HepG2 (cell line): ENCODE data around the gene SPANXD. TPM values are rescaled to one million over a fixed set of nuclear protein-coding genes. Genes with fewer than 3 reads are reported as not detected.

ENCODE experiments used
- ATAC-seq: fragments of 200-7000 bp; cut with Tn5 transposase; 3 replicates; pipeline ENCODE4 v1.9.1; 2020; ENCODE audit warnings: mild to moderate bottlenecking, moderate library complexity
- BruUV-seq: library from RNA; stranded (reverse); fragments of 400-500 nt; replicated peaks from 2 replicates; lab custom pipeline; 2021; lab: Mats Ljungman, UMichigan
- CTCF ChIA-PET: fragments of 300-600 bp; formaldehyde crosslinking; extraction: SDS; loops from one replicate; lab custom pipeline; 2021; ENCODE audit warnings: low total read pairs, inconsistent platforms, low intra/inter-chr PET ratio; lab: Yijun Ruan, JAX
- POLR2A ChIA-PET: fragments of 350-600 bp; sonication (Branson Sonifier 250); formaldehyde crosslinking; loops from one replicate; lab custom pipeline; 2020; ENCODE audit warnings: antibody characterized with exemption, inconsistent platforms; lab: Yijun Ruan, JAX
- DNase-seq: peaks from one replicate; pipeline ENCODE4 v3.0.0-alpha.2; 2015; ENCODE audit warnings: low spot score
- FAIRE-seq: peaks from 3 replicates; lab custom pipeline; 2011; peaks lifted over from hg19 to GRCh38; lab: Jason Lieb, UNC
- H2AFZ ChIP-seq: one replicate; pipeline ENCODE4 v1.6.1; 2011; ENCODE audit warnings: low read length, inconsistent platforms
- H3K27ac ChIP-seq: fragments of 300-600 bp; 3 replicates; pipeline ENCODE4 v1.8.0; 2011; ENCODE audit warnings: mixed run types, mild to moderate bottlenecking, mixed read lengths, low read length, inconsistent platforms; ENCODE audit not compliant: insufficient read depth; ENCODE audit errors: extremely low read length
- H3K27me3 ChIP-seq, 2 experiments: fragments of 200-600 bp in 1 of 2; 2 replicates in 1 of 2; 3 replicates in 1 of 2; pipeline versions ENCODE4 v1.6.0 to v1.8.0; 2011; ENCODE audit warnings: low read length in 2 of 2, mild to moderate bottlenecking in 2 of 2, moderate library complexity in 2 of 2, inconsistent platforms in 1 of 2; ENCODE audit not compliant: insufficient read depth in 2 of 2, control insufficient read depth in 1 of 2
- H3K36me3 ChIP-seq, 2 experiments: fragments of 200-600 bp in 1 of 2; replicated peaks in 1 of 2; 2 replicates in 1 of 2; 3 replicates in 1 of 2; pipeline versions ENCODE4 v1.5.1 to v1.8.0; 2011; ENCODE audit warnings: low read length in 2 of 2, inconsistent platforms in 1 of 2; ENCODE audit not compliant: insufficient read depth in 2 of 2, control insufficient read depth in 1 of 2
- H3K4me1 ChIP-seq: 2 replicates; pipeline ENCODE4 v1.5.1; 2012; ENCODE audit warnings: low read length, inconsistent platforms; ENCODE audit not compliant: insufficient read depth
- H3K4me2 ChIP-seq: 2 replicates; pipeline ENCODE4 v1.6.0; 2011; ENCODE audit warnings: low read depth, low read length, inconsistent platforms
- H3K4me3 ChIP-seq, 3 experiments: fragments of 200-600 bp in 1 of 3; sonication (generic), shearing (Covaris generic) in 1 of 3; replicated peaks in 1 of 3; 2 replicates each; pipeline ENCODE4 v1.5.1; 2011 to 2016; ENCODE audit warnings: low read length in 3 of 3, inconsistent platforms in 2 of 3, low read depth in 2 of 3, mild to moderate bottlenecking in 2 of 3, control low read depth in 1 of 3, mixed read lengths in 1 of 3; ENCODE audit not compliant: insufficient read depth in 1 of 3
- H3K79me2 ChIP-seq: one replicate; pipeline ENCODE4 v1.6.1; 2011; ENCODE audit warnings: low read length, inconsistent platforms; ENCODE audit not compliant: insufficient read depth
- H3K9ac ChIP-seq: 2 replicates; pipeline ENCODE4 v1.6.0; 2011; ENCODE audit warnings: mild to moderate bottlenecking, low read depth, low read length, inconsistent platforms; ENCODE audit not compliant: insufficient read depth
- H3K9me3 ChIP-seq: 2 replicates; pipeline ENCODE4 v1.5.1; 2012; ENCODE audit warnings: mild to moderate bottlenecking, low read length
- H4K20me1 ChIP-seq: 2 replicates; pipeline ENCODE4 v1.6.0; 2011; ENCODE audit warnings: inconsistent platforms, mild to moderate bottlenecking, low read length, moderate library complexity; ENCODE audit not compliant: insufficient read depth
- ATF7 ChIP-seq, 2 experiments: fragments of 450-650 bp in 1 of 2; sonication (generic) in 1 of 2; formaldehyde crosslinking in 1 of 2; IDR thresholded peaks; 2 replicates each; pipeline versions ENCODE4 v1.4.0 to v1.6.1; 2016 to 2020; ENCODE audit warnings: antibody characterized with exemption in 1 of 2, mild to moderate bottlenecking in 1 of 2, missing genetic modification reagents in 1 of 2
- BRCA1 ChIP-seq: sonication (generic); formaldehyde crosslinking; IDR thresholded peaks from 2 replicates; pipeline ENCODE4 v1.4.0; 2020; ENCODE audit warnings: missing genetic modification reagents
- CREB1 ChIP-seq, 2 experiments: fragments of 450-650 bp in 1 of 2; IDR thresholded peaks; 2 replicates each; pipeline ENCODE4 v1.6.1; 2016 to 2017; ENCODE audit warnings: control low read depth in 1 of 2, mild to moderate bottlenecking in 1 of 2, missing compliant biosample characterization in 1 of 2, missing genetic modification characterization in 1 of 2
- EEA1 ChIP-seq: sonication (generic); formaldehyde crosslinking; IDR thresholded peaks from 2 replicates; pipeline ENCODE4 v1.5.1; 2020; ENCODE audit warnings: mild to moderate bottlenecking, missing genetic modification reagents, borderline replicate concordance
- GMEB1 ChIP-seq: sonication (generic); formaldehyde crosslinking; IDR thresholded peaks from 2 replicates; pipeline ENCODE4 v1.5.1; 2020; ENCODE audit warnings: missing genetic modification reagents, mild to moderate bottlenecking, borderline replicate concordance
- SP140L ChIP-seq: sonication (generic); formaldehyde crosslinking; IDR thresholded peaks from 2 replicates; pipeline ENCODE4 v1.4.0; 2020; ENCODE audit warnings: missing genetic modification reagents, borderline replicate concordance
- ZBTB14 ChIP-seq: sonication (generic); formaldehyde crosslinking; IDR thresholded peaks from 2 replicates; pipeline ENCODE4 v1.4.0; 2020; ENCODE audit warnings: missing genetic modification reagents
- ZMYM3 ChIP-seq: sonication (generic); formaldehyde crosslinking; IDR thresholded peaks from 2 replicates; pipeline ENCODE4 v1.5.1; 2020; ENCODE audit warnings: mild to moderate bottlenecking, missing genetic modification reagents
- ZNF768 ChIP-seq: sonication (generic); formaldehyde crosslinking; IDR thresholded peaks from 2 replicates; pipeline ENCODE4 v1.4.0; 2020; ENCODE audit warnings: missing genetic modification reagents
- WGBS: methylation state at CpG from one replicate; pipeline ENCODE4 v1.1.6; 2017; ENCODE audit warnings: low lambda C conversion rate; 5-methylcytosine and 5-hydroxymethylcytosine counted together
- in situ Hi-C: cut with HindIII; loops from 2 replicates; pipeline ENCODE4 v1.10.0; 2017; ENCODE audit warnings: low pct_unique_long_range_greater_than_20kb; ENCODE audit not compliant: extremely low pct_ligation_motif_present
- intact Hi-C: fragments of 100-400 bp; cut with micrococcal nuclease; formaldehyde crosslinking; loops from one replicate; pipeline ENCODE4 v1.10.0; 2022; ENCODE audit not compliant: unreplicated experiment
- polyA plus RNA-seq, 8 experiments: library from polyadenylated mRNA; depleted of rRNA in 3 of 8; stranded (reverse) in 7 of 8; unstranded in 1 of 8; fragments of >200 nt; fragmentation: Illumina TruSeq in 4 of 8; extraction: Trizol in 4 of 8; gene quantifications; 2 replicates each; pipeline versions ENCODE4 v1.2.1 to v1.2.3, GENCODE V29; 2011 to 2016; ENCODE audit warnings: low read depth in 4 of 8, missing spikeins in 1 of 8, mixed read lengths in 1 of 8; ENCODE audit not compliant: insufficient read depth in 1 of 8
- total RNA-seq, 5 experiments: library from RNA; depleted of rRNA; stranded (reverse); fragments of >200 nt; fragmentation: Illumina TruSeq; extraction: Trizol; gene quantifications; 2 replicates each; pipeline ENCODE4 v1.2.3, GENCODE V29; 2016; ENCODE audit warnings: low read depth in 1 of 5

The SPANXD gene
- total and polyA plus RNA-seq, 2 of the 13 experiments (the other 11 are each of a cell fraction or from before 2014, with no cell fraction given) = not detected

- BruUV-seq = no TSS peak
- DNase-seq (no peak), FAIRE-seq (no peak), ATAC-seq (no peak)
- no peaks in the 10 kb centered on the region for H3K79me2 ChIP-seq
- CTCF ChIA-PET = no interaction called here
- TF ChIP-seq GMEB1 (CRISPR knock-in tag) (no peak), SP140L (CRISPR knock-in tag) (no peak), EEA1 (no peak), ZNF768 (CRISPR knock-in tag) (no peak), BRCA1 (CRISPR knock-in tag) (no peak)
- no peak overlapping the region for H3K27ac ChIP-seq
- no peaks in the 10 kb centered on the region for H4K20me1 ChIP-seq
- 0% methylated on average over 3 of the region's 3 CpGs for WGBS
- no peak overlapping the region for H3K9ac ChIP-seq
- no peaks in the 10 kb centered on the region for H3K27me3 ChIP-seq
- no peak overlapping the region for H2AFZ ChIP-seq
- no peaks in the 10 kb centered on the region for H3K4me1 ChIP-seq
- H3K9me3 ChIP-seq = peaks cover 7% of the 10 kb centered on the region; the same call in 1 of the 2 replicates
- in situ Hi-C loops = no loop called here
- H3K4me3 ChIP-seq = no peak overlapping the region
- no peaks in the 10 kb centered on the region for H3K36me3 ChIP-seq
- H3K4me2 ChIP-seq = no peak overlapping the region
- POLR2A ChIA-PET = no interaction called here
- intact Hi-C loops = no loop called here
Observed at GRCh38 chrX:141724186-141724585, 25.6 kb upstream of the SPANXD start.

- no TSS peak for BruUV-seq
- H3K9ac ChIP-seq = no peak overlapping the region
- H3K4me1 ChIP-seq = no peaks in the 10 kb centered on the region
- intact Hi-C loops = no loop called here
- ChIA-PET CTCF (no interaction called here), POLR2A (no interaction called here)
- TF ChIP-seq ZMYM3 (CRISPR knock-in tag) (no peak), ZBTB14 (no peak), CREB1 (IDR thresholded peaks at IDR 0.05) (peak; percentile 89), CREB1 (CRISPR knock-in tag; IDR thresholded peaks at IDR 0.05) (no peak), ATF7 (IDR thresholded peaks at IDR 0.05) (peak; percentile 82), ATF7 (CRISPR knock-in tag; IDR thresholded peaks at IDR 0.05) (no peak)
- TF ChIP-seq, all 625 proteins: peak for 2
- H3K4me3 ChIP-seq = no peak overlapping the region
- no peaks in the 10 kb centered on the region for H4K20me1 ChIP-seq
- H3K4me2 ChIP-seq = no peak overlapping the region
- in situ Hi-C loops = no loop called here
- no peaks in the 10 kb centered on the region for H3K79me2 ChIP-seq
- H3K9me3 ChIP-seq = peaks cover 24% of the 10 kb centered on the region; the same call in 1 of the 2 replicates
- no peaks in the 10 kb centered on the region for H3K36me3 ChIP-seq
- FAIRE-seq (no peak), DNase-seq (no peak), ATAC-seq (no peak)
- H3K27me3 ChIP-seq = no peaks in the 10 kb centered on the region
- no peak overlapping the region for H3K27ac ChIP-seq
- no peak overlapping the region for H2AFZ ChIP-seq
- 0% methylated on average over 3 of the region's 3 CpGs for WGBS
Observed at GRCh38 chrX:141714680-141715079, 16.1 kb upstream of the SPANXD start.
